Kidney glomerular epithelial cell (primary cell): Measurements from ENCODE around the gene CNTNAP2.

ENCODE experiments used
- DNase-seq: peaks from one replicate; lab custom pipeline; 2025; lab: John Stamatoyannopoulos, UW

Gene CNTNAP2

DNA sequence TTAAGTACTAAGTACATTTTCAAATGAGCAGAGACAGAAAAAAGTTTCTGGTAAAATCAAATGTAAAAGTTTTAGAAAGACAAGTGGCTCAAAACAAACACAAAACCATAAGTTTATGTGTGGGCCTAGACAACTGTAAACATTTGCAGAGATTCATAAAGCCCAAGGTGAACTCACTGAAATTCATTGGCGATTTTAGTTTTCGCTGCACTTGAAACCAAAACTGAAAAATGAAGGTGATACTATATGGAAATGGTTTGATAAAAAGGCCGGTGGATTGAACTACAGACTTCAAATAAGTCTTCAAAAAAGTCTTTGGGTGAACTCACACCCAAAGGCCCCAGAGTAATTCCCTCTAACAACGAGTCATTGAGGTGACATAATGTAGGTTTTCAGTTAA lies 1289.0 kb downstream of the CNTNAP2 start:
- no peak for DNase-seq

GRCh38 chr7:147406521-147407135 lies 1290.0 kb downstream of the CNTNAP2 start:
- peak; percentile 6 for DNase-seq

GRCh38 chr7:147411096-147411495 lies 1294.5 kb downstream of the CNTNAP2 start:
- no peak for DNase-seq

GRCh38 chr7:147412109-147412508 lies 1295.5 kb downstream of the CNTNAP2 start:
- no peak for DNase-seq

DNA sequence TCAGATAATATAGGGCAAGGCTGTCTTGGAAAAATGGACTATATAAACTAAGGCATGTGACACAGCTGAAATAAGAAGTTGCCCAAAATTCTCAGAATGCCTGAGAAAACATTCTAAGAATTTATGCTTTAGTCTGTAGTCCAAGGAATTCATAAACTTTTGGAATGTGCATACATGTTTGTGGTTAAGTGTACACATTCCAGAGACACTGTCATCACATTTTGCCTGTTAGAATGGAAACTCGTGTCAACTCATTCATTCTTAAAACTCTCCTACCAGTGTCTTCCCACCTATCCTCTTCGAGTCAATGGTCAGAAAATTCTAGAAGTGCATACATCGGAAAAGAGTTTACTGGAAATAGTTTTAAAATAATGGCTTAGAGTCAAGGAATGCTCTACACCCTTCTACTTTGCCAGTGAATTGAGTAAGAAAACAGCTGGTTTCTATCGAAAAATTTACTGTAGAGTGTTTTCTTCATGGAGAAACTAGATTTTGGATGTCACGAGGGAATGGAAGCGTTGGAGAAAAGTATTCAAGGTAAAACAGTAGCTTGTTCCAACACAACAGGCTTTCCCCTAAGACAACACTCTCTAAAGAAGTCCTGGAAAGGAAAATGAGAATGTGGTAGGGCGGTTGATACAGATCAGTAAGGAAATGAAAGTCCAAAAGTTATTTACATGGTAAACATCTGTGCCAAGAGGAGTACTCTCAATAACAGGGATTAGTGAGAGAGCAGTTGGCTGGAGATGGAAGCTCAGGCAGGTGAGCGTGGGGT lies 1296.4 kb downstream of the CNTNAP2 start:
- peak; percentile 83 for DNase-seq

DNA sequence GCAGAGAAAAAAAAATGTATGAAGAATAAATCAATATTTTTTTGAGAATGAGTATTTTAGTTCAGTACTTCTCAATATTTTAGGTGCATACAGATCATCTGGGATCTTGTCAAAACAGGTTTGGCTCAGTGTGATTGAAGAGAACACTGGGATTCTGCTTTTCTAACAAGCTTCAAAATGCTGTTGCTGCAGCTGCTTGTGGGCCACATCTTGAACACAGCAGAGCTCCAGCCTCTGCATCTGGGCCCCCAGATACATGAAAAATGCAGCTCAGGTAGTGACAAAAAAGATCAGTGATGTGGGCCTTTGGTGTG lies 1296.9 kb downstream of the CNTNAP2 start:
- no peak for DNase-seq

DNA sequence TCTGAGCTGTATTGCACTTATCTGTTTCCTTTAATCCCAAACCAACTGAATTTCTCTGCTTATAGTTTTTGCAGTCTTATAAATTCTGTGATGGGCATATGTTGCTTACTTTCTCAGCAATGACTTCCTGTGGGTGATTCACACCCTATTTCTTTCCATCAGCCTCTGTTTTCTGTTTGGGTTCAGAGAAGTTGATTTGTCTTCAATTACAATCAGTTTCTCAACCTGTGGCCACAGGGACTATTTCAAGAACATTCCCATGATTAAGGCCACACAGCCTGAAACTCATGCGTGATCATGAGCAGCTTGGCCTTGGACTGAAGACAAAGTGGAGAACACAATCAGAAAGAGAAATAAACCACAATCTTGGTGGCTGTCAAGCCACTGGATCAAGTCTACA lies 1299.4 kb downstream of the CNTNAP2 start:
- DNase-seq = no peak

DNA sequence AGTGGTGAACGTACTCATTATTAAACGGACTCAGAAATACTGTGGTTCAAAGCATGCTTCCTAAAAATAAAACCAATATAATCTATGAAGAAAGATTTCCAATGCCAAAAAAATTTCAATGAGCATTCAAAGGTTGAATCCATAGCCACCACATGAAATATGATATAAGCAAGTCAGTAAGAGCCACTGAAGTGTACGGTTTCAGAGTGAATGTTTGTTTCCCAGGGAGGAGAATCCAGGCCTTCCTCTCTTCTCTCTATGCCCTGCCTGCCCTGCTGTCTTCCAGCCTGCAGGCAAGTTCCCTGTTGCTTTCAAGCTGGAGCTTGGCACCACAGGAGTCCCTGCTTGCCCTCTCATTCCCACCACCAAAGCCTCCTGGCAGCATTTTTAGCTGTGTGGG lies 1302.4 kb downstream of the CNTNAP2 start:
- DNase-seq = no peak

GRCh38 chr7:147423875-147424274 lies 1307.3 kb downstream of the CNTNAP2 start:
- DNase-seq = no peak

- no peak for DNase-seq
Observed at GRCh38 chr7:147428075-147428474, 1311.5 kb downstream of the CNTNAP2 start.

- DNase-seq = no peak
Observed at GRCh38 chr7:147429961-147430360, 1313.4 kb downstream of the CNTNAP2 start.

- peak; percentile 5 for DNase-seq
Observed at GRCh38 chr7:147432079-147432478, 1315.5 kb downstream of the CNTNAP2 start.

DNA sequence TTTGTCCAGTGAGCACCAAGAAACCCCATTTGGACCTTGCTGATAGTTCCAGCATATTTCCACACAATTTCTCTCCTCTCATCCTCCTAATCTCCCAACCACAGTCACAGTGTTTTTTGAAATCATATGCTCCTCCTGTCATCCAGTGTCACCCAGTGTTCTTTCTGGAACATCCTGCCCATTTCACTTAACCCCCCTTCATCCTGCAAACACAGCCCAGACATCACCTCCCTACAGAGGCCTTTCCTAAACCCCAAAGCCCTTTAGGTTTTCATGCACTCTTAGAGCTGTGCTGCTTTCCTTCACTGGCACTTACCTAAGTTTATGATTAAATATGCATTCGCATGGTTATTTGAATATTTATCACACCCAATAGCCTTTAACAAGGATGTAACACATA lies 1316.0 kb downstream of the CNTNAP2 start:
- DNase-seq = no peak

GRCh38 chr7:147436718-147437117 lies 1320.1 kb downstream of the CNTNAP2 start:
- no peak for DNase-seq

GRCh38 chr7:147438216-147438615 lies 1321.6 kb downstream of the CNTNAP2 start:
- no peak for DNase-seq

GRCh38 chr7:147443942-147444341 lies 1327.3 kb downstream of the CNTNAP2 start:
- DNase-seq = no peak

DNA sequence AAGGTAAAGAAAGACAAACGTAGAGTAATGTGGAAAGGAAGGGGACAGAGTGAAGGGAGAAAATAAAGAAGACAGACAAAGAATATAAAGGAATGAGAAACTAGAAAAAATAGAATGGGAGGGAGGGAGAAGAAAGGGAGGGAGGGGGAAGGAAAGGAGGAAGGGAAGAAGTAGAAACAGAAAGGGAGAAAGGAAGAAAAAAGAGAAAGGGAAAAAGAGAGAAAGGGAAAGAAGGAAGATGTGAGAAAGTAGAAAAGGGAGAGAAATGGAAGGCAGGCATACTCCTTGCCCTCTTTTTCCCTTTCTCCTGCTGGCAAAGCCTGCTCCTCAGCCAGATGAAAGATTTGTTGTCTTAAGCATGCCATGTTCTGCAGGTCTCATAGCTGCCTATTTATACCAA lies 1336.2 kb downstream of the CNTNAP2 start:
- no peak for DNase-seq

DNA sequence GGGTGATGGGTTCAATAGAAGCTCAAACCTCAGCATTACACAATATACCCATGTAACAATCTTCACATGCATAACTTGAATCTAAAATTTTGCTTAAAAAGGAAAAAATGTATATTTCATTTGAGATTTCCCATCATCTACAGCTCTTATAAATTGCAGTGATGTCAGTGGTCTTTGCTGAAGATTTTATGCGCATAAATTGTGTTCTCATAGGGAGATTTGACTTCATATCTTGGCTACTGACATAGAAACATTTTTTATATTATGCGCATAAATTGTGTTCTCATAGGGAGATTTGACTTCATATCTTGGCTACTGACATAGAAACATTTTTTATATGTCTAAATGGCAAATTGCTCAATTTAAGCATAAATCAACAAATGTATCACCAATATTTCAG lies 1348.6 kb downstream of the CNTNAP2 start:
- no peak for DNase-seq

- DNase-seq = peak; percentile 7
Observed at GRCh38 chr7:147472556-147472955, 1356.0 kb downstream of the CNTNAP2 start.

DNA sequence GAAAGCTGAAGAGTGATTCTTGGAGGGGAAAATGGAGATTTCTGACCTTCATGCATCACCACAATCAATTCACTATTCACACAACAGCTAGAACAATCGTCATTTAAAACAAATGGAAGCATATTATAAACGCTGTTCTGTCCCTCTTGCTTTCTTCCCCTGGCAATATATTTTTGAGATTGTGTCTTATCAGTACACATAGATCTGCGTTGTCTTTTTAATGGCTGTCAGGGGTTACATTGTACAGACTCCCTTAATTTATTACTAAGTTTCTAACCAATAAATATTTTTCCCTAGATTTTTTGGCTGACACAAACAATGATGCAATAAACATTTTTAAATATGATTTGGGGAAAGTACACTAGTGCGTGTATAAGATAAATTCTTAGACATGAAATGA lies 1358.3 kb downstream of the CNTNAP2 start:
- no peak for DNase-seq

DNA sequence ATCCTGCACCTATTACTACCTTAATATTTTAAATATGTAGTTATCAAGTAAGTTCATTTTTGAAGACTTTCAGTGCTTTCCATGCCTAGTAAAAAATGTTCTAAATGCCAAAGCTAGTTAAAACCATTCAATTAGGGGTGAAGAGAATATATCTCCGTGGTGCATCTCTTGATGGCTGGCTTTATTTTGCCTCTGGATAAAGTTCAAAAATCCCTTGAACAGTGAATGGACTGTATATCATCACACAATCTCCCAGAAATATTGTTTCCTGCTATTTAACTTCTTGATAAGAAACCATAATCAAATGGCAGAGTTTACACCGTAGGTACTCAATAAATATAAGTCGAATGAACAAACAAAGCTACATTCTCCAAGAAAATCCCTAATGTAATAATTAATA lies 1360.9 kb downstream of the CNTNAP2 start:
- DNase-seq = no peak

DNA sequence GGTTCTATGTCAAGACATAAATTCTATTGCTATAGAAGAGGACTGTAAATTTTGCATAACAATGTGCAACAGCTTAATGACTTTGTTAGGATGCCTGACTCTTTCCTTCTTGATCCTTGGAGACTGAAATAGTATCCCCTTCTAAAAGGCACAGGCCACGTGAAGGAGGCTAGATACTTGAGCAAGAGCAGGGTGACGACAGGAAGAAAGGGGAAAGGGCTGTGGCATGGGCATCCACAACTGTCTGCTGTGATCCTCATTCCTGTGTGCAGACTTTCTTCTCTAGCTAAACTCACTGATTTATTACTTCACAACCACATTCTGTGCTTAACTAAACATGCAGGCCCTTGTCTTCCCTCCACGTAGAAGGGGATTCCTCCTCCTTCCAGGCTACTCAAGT lies 1362.2 kb downstream of the CNTNAP2 start:
- DNase-seq = peak; percentile 9

DNA sequence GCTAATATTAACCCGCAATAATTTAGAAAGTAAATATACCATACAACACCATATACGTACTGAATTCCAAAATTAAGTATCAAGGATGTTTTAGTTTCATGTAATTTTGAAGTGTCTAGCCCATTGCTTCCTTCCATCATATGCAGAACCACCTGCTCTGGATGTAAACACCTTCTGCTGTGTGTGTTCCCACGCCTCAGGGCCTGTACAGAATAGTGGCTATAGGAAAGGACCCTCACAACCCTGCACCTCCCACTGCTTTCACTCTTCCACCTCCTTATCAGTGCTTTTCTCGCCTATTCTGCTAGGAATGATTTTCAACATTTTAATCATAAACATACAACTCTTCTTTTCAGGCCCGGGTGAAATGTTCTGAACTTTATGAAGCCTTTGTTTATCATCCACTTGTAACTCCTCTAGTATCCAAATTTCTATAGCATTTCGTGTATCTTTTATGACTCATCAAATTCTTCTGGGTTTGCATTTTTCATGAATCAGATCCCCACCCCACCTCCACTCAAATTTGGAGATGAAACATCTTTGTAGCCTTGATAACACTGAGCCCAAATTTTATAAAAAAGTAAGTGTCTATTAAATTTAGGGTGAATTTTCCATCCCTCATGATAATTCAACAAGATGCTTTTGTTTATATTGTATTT lies 1367.2 kb downstream of the CNTNAP2 start:
- no peak for DNase-seq
